Central memory CD4-positive, alpha-beta T cell (primary cell): Measurements from ENCODE around the gene HDAC6.

Experiments
- DNase-seq: peaks from one replicate; pipeline ENCODE4 v3.0.0; 2022
- total RNA-seq, 3 experiments: gene quantifications; one replicate each; lab custom pipeline; 2026; lab: John Stamatoyannopoulos, UW

Gene HDAC6
- total RNA-seq = 43.0 to 110 (median 94.9) reads per million in 3 experiments

GRCh38 chrX:48801280-48802088 is at the start of gene HDAC6:
HDAC6 (plus strand) TSS chrX:48802067; CDS start chrX:48802693, 626 bp downstream.
- DNase-seq = peak; percentile 97

GRCh38 chrX:48752498-48752897 is 49.4 kb upstream of the HDAC6 start:
- no peak for DNase-seq

GRCh38 chrX:48753708-48754228 is 48.1 kb upstream of the HDAC6 start:
- DNase-seq = no peak

GRCh38 chrX:48754238-48754637 is 47.6 kb upstream of the HDAC6 start:
- DNase-seq = no peak

GRCh38 chrX:48761674-48762471 is 40.0 kb upstream of the HDAC6 start, which contains the start of gene GLOD5:
GLOD5 (plus strand) TSS chrX:48761747; CDS start chrX:48761791, 44 bp downstream.
- no peak for DNase-seq

- DNase-seq = no peak
These were observed 32.6 kb upstream of the HDAC6 start for GRCh38 chrX:48769230-48769629.

GRCh38 chrX:48770296-48770695 is 31.6 kb upstream of the HDAC6 start:
- no peak for DNase-seq

- DNase-seq = no peak
These were observed 29.3 kb upstream of the HDAC6 start for GRCh38 chrX:48772602-48773001.

GRCh38 chrX:48776818-48777439 is 24.9 kb upstream of the HDAC6 start:
- no peak for DNase-seq

GRCh38 chrX:48779399-48779798 is 22.5 kb upstream of the HDAC6 start:
- DNase-seq = no peak

GRCh38 chrX:48781705-48782104 is 20.2 kb upstream of the HDAC6 start:
- no peak for DNase-seq

- DNase-seq = no peak
These were observed 19.7 kb upstream of the HDAC6 start for GRCh38 chrX:48782216-48782615.

GRCh38 chrX:48782795-48783194 is 19.1 kb upstream of the HDAC6 start:
- no peak for DNase-seq

GRCh38 chrX:48784726-48785125 is 17.1 kb upstream of the HDAC6 start:
- DNase-seq = no peak

- DNase-seq = no peak
These were observed 16.7 kb upstream of the HDAC6 start for GRCh38 chrX:48785186-48785539.

GRCh38 chrX:48785540-48786214 is 16.2 kb upstream of the HDAC6 start:
- no peak for DNase-seq

GRCh38 chrX:48786341-48786800 is 15.5 kb upstream of the HDAC6 start, which contains the start of gene GATA1:
GATA1 (plus strand) TSS chrX:48786590; CDS start chrX:48791110, 4,520 bp downstream.
- no peak for DNase-seq

- no peak for DNase-seq
These were observed 14.9 kb upstream of the HDAC6 start for GRCh38 chrX:48786825-48787504.

- DNase-seq = no peak
These were observed 14.1 kb upstream of the HDAC6 start for GRCh38 chrX:48787505-48788443.
